ENCODE measurements around the gene IMMP2L. TPM values are rescaled to one million over a fixed set of nuclear protein-coding genes. Genes with fewer than 3 reads are reported as not detected.

Gene IMMP2L
- total and polyA plus RNA-seq, 3 experiments from 2014 or later: 13.7 to 23.5 (median 18.0) TPM

- Histone ChIP-seq H3K27ac (ENCODE audit: low read depth, low read length) (no peak overlapping the region), H3K4me3 (ENCODE audit: low read length) (no peak overlapping the region), H3K27me3 (ENCODE audit: insufficient read depth, low read length, poor library complexity, severe bottlenecking) (no peaks in the 10 kb centered on the region), H3K36me3 (ENCODE audit: insufficient read depth, low read length) (no peaks in the 10 kb centered on the region), H3K9me3 (ENCODE audit: low read length) (no peaks in the 10 kb centered on the region), H3K4me1 (ENCODE audit: insufficient read depth, low read length) (no peaks in the 10 kb centered on the region)
- Mint-ChIP-seq H3K9me3 (no peaks in the 10 kb centered on the region), H3K36me3 (no peaks in the 10 kb centered on the region), H3K4me3 (no peak overlapping the region), H3K4me1 (no peaks in the 10 kb centered on the region), H3K27me3 (no peaks in the 10 kb centered on the region), H3K27ac (no peak overlapping the region)
- CTCF ChIA-PET: no interaction called here
- POLR2A ChIA-PET: no interaction called here
- no peak for DNase-seq
These were observed 777.5 kb downstream of the IMMP2L start for GRCh38 chr7:110784749-110785148.

GRCh38 chr7:110780712-110781111 is 781.6 kb downstream of the IMMP2L start:
- Histone ChIP-seq H3K4me1 (ENCODE audit: insufficient read depth, low read length) (no peaks in the 10 kb centered on the region), H3K27ac (ENCODE audit: low read depth, low read length) (no peak overlapping the region), H3K36me3 (ENCODE audit: insufficient read depth, low read length) (no peaks in the 10 kb centered on the region), H3K9me3 (ENCODE audit: low read length) (no peaks in the 10 kb centered on the region), H3K4me3 (ENCODE audit: low read length) (no peak overlapping the region), H3K27me3 (ENCODE audit: insufficient read depth, low read length, poor library complexity, severe bottlenecking) (no peaks in the 10 kb centered on the region)
- H3K4me3 Mint-ChIP-seq: no peak overlapping the region
- ChIA-PET CTCF (no interaction called here), POLR2A (no interaction called here)
- H3K9me3 Mint-ChIP-seq: no peaks in the 10 kb centered on the region
- no peaks in the 10 kb centered on the region for H3K4me1 Mint-ChIP-seq
- H3K27ac Mint-ChIP-seq: no peak overlapping the region
- no peaks in the 10 kb centered on the region for H3K36me3 Mint-ChIP-seq
- H3K27me3 Mint-ChIP-seq: no peaks in the 10 kb centered on the region
- no peak for DNase-seq

- H3K4me1 ChIP-seq (ENCODE audit: insufficient read depth, low read length): no peaks in the 10 kb centered on the region
- no peak overlapping the region for H3K4me3 ChIP-seq (ENCODE audit: low read length)
- no peak overlapping the region for H3K27ac ChIP-seq (ENCODE audit: low read depth, low read length)
- H3K27me3 ChIP-seq (ENCODE audit: insufficient read depth, low read length, poor library complexity, severe bottlenecking): no peaks in the 10 kb centered on the region
- Mint-ChIP-seq H3K9me3 (no peaks in the 10 kb centered on the region), H3K36me3 (no peaks in the 10 kb centered on the region), H3K4me1 (no peaks in the 10 kb centered on the region), H3K27ac (no peak overlapping the region), H3K27me3 (no peaks in the 10 kb centered on the region), H3K4me3 (no peak overlapping the region)
- H3K36me3 ChIP-seq (ENCODE audit: insufficient read depth, low read length): no peaks in the 10 kb centered on the region
- H3K9me3 ChIP-seq (ENCODE audit: low read length): no peaks in the 10 kb centered on the region
- POLR2A ChIA-PET: no interaction called here
- DNase-seq: no peak
- CTCF ChIA-PET: no interaction called here
These were observed 783.0 kb downstream of the IMMP2L start for GRCh38 chr7:110779339-110779738.

GRCh38 chr7:110775046-110775445 is 787.2 kb downstream of the IMMP2L start:
- no peaks in the 10 kb centered on the region for H3K36me3 ChIP-seq (ENCODE audit: insufficient read depth, low read length)
- ChIA-PET POLR2A (no interaction called here), CTCF (no interaction called here)
- H3K4me1 ChIP-seq (ENCODE audit: insufficient read depth, low read length): no peaks in the 10 kb centered on the region
- no peak for DNase-seq
- Mint-ChIP-seq H3K4me1 (no peaks in the 10 kb centered on the region), H3K27ac (no peak overlapping the region), H3K4me3 (no peak overlapping the region), H3K27me3 (no peaks in the 10 kb centered on the region), H3K9me3 (no peaks in the 10 kb centered on the region), H3K36me3 (peaks cover 0 to 1% (median 0%) of the 10 kb centered on the region in 3 donors)
- H3K27me3 ChIP-seq (ENCODE audit: insufficient read depth, low read length, poor library complexity, severe bottlenecking): no peaks in the 10 kb centered on the region
- no peak overlapping the region for H3K4me3 ChIP-seq (ENCODE audit: low read length)
- no peaks in the 10 kb centered on the region for H3K9me3 ChIP-seq (ENCODE audit: low read length)
- no peak overlapping the region for H3K27ac ChIP-seq (ENCODE audit: low read depth, low read length)

GRCh38 chr7:110774071-110774470 is 788.2 kb downstream of the IMMP2L start:
- no peaks in the 10 kb centered on the region for H3K9me3 Mint-ChIP-seq
- CTCF ChIA-PET: no interaction called here

GRCh38 chr7:110772615-110773014 is 789.7 kb downstream of the IMMP2L start:
- Histone ChIP-seq H3K27me3 (ENCODE audit: insufficient read depth, low read length, poor library complexity, severe bottlenecking) (no peaks in the 10 kb centered on the region), H3K36me3 (ENCODE audit: insufficient read depth, low read length) (no peaks in the 10 kb centered on the region), H3K27ac (ENCODE audit: low read depth, low read length) (no peak overlapping the region), H3K9me3 (ENCODE audit: low read length) (no peaks in the 10 kb centered on the region), H3K4me1 (ENCODE audit: insufficient read depth, low read length) (no peaks in the 10 kb centered on the region), H3K4me3 (ENCODE audit: low read length) (no peak overlapping the region)
- CTCF ChIA-PET: no interaction called here
- DNase-seq: no peak
- Mint-ChIP-seq H3K4me3 (no peak overlapping the region), H3K9me3 (no peaks in the 10 kb centered on the region), H3K36me3 (peaks cover 0 to 1% (median 0%) of the 10 kb centered on the region in 3 donors), H3K27me3 (no peaks in the 10 kb centered on the region), H3K4me1 (no peaks in the 10 kb centered on the region), H3K27ac (no peak overlapping the region)
- POLR2A ChIA-PET: no interaction called here

More at GRCh38 chr7:110774071-110774470, 788.2 kb downstream of the IMMP2L start:
- POLR2A ChIA-PET: no interaction called here
- H3K27me3 ChIP-seq (ENCODE audit: insufficient read depth, low read length, poor library complexity, severe bottlenecking): no peaks in the 10 kb centered on the region
- H3K4me1 ChIP-seq (ENCODE audit: insufficient read depth, low read length): no peaks in the 10 kb centered on the region
- Mint-ChIP-seq H3K27ac (no peak overlapping the region), H3K27me3 (no peaks in the 10 kb centered on the region), H3K4me1 (no peaks in the 10 kb centered on the region), H3K36me3 (peaks cover 0 to 1% (median 0%) of the 10 kb centered on the region in 3 donors), H3K4me3 (no peak overlapping the region)
- no peak overlapping the region for H3K27ac ChIP-seq (ENCODE audit: low read depth, low read length)
- no peaks in the 10 kb centered on the region for H3K9me3 ChIP-seq (ENCODE audit: low read length)
- no peak for DNase-seq
- H3K4me3 ChIP-seq (ENCODE audit: low read length): no peak overlapping the region
- H3K36me3 ChIP-seq (ENCODE audit: insufficient read depth, low read length): no peaks in the 10 kb centered on the region

GRCh38 chr7:110771717-110772116 is 790.6 kb downstream of the IMMP2L start:
- no peaks in the 10 kb centered on the region for H3K4me1 ChIP-seq (ENCODE audit: insufficient read depth, low read length)
- no peak overlapping the region for H3K27ac Mint-ChIP-seq
- H3K4me3 Mint-ChIP-seq: no peak overlapping the region
- H3K4me1 Mint-ChIP-seq: no peaks in the 10 kb centered on the region
- POLR2A ChIA-PET: no interaction called here
- no peak overlapping the region for H3K4me3 ChIP-seq (ENCODE audit: low read length)
- no peaks in the 10 kb centered on the region for H3K9me3 ChIP-seq (ENCODE audit: low read length)
- H3K36me3 Mint-ChIP-seq: peaks cover 0 to 1% (median 0%) of the 10 kb centered on the region in 3 donors
- no peaks in the 10 kb centered on the region for H3K36me3 ChIP-seq (ENCODE audit: insufficient read depth, low read length)
- CTCF ChIA-PET: no interaction called here
- H3K27me3 Mint-ChIP-seq: no peaks in the 10 kb centered on the region
- no peak for DNase-seq
- no peak overlapping the region for H3K27ac ChIP-seq (ENCODE audit: low read depth, low read length)
- H3K9me3 Mint-ChIP-seq: no peaks in the 10 kb centered on the region
- H3K27me3 ChIP-seq (ENCODE audit: insufficient read depth, low read length, poor library complexity, severe bottlenecking): no peaks in the 10 kb centered on the region

- Mint-ChIP-seq H3K9me3 (no peaks in the 10 kb centered on the region), H3K4me3 (no peak overlapping the region), H3K4me1 (no peaks in the 10 kb centered on the region), H3K36me3 (no peaks in the 10 kb centered on the region), H3K27me3 (no peaks in the 10 kb centered on the region), H3K27ac (no peak overlapping the region)
- ChIA-PET POLR2A (interaction anchor here (0.7 kb wide), 2 partner anchors 8 to 9 kb away, joined by 5 to 6 read pairs; no protein-coding TSS in a partner anchor), CTCF (no interaction called here)
- Histone ChIP-seq H3K27ac (ENCODE audit: low read depth, low read length) (no peak overlapping the region), H3K27me3 (ENCODE audit: insufficient read depth, low read length, poor library complexity, severe bottlenecking) (no peaks in the 10 kb centered on the region), H3K9me3 (ENCODE audit: low read length) (no peaks in the 10 kb centered on the region), H3K36me3 (ENCODE audit: insufficient read depth, low read length) (no peaks in the 10 kb centered on the region), H3K4me3 (ENCODE audit: low read length) (no peak overlapping the region), H3K4me1 (ENCODE audit: insufficient read depth, low read length) (no peaks in the 10 kb centered on the region)
- no peak for DNase-seq
These were observed 794.7 kb downstream of the IMMP2L start for GRCh38 chr7:110767550-110768110.

GRCh38 chr7:110766864-110767263 is 795.4 kb downstream of the IMMP2L start:
- Histone ChIP-seq H3K4me3 (ENCODE audit: low read length) (no peak overlapping the region), H3K36me3 (ENCODE audit: insufficient read depth, low read length) (no peaks in the 10 kb centered on the region), H3K27ac (ENCODE audit: low read depth, low read length) (no peak overlapping the region), H3K27me3 (ENCODE audit: insufficient read depth, low read length, poor library complexity, severe bottlenecking) (no peaks in the 10 kb centered on the region), H3K9me3 (ENCODE audit: low read length) (no peaks in the 10 kb centered on the region), H3K4me1 (ENCODE audit: insufficient read depth, low read length) (no peaks in the 10 kb centered on the region)
- Mint-ChIP-seq H3K9me3 (no peaks in the 10 kb centered on the region), H3K36me3 (no peaks in the 10 kb centered on the region), H3K4me1 (no peaks in the 10 kb centered on the region), H3K4me3 (no peak overlapping the region), H3K27ac (no peak overlapping the region), H3K27me3 (no peaks in the 10 kb centered on the region)
- no peak for DNase-seq
- ChIA-PET POLR2A (no interaction called here), CTCF (no interaction called here)
